ENCODE data around the gene CHRNG.

The CHRNG gene

GRCh38 chr2:232522623-232523401 is 16.7 kb upstream of the CHRNG start:
- no peak for TF ChIP-seq CTCF (IDR thresholded peaks at IDR 0.05)
- Histone ChIP-seq H3K27ac (no peak overlapping the region), H3K4me3 (peak overlapping the region; percentile 65)
- DNase-seq (ENCODE audit: low spot score), result no peak

- no peak for DNase-seq (ENCODE audit: low spot score)
- H3K27ac ChIP-seq, result no peak overlapping the region
- H3K4me3 ChIP-seq, result peak overlapping the region; percentile 46
- no peak for TF ChIP-seq CTCF (IDR thresholded peaks at IDR 0.05)
These were observed 16.1 kb upstream of the CHRNG start for GRCh38 chr2:232523402-232523681.

- H3K27ac ChIP-seq, result no peak overlapping the region
- no peak for TF ChIP-seq CTCF (IDR thresholded peaks at IDR 0.05)
- DNase-seq (ENCODE audit: low spot score), result no peak
- H3K4me3 ChIP-seq, result peak overlapping the region; percentile 46
These were observed 15.6 kb upstream of the CHRNG start for GRCh38 chr2:232523682-232524597.

- no peak for TF ChIP-seq CTCF (IDR thresholded peaks at IDR 0.05)
- Histone ChIP-seq H3K27ac (no peak overlapping the region), H3K4me3 (no peak overlapping the region)
- DNase-seq (ENCODE audit: low spot score), result no peak
These were observed 14.7 kb upstream of the CHRNG start for GRCh38 chr2:232524771-232525170.

- H3K4me3 ChIP-seq, result no peak overlapping the region
- no peak for DNase-seq (ENCODE audit: low spot score)
- no peak overlapping the region for H3K27ac ChIP-seq
- TF ChIP-seq CTCF (IDR thresholded peaks at IDR 0.05), result no peak
These were observed 14.3 kb upstream of the CHRNG start for GRCh38 chr2:232525199-232525598.

GRCh38 chr2:232525791-232526371 is 13.6 kb upstream of the CHRNG start, which contains the start of gene CHRND:
TSS of gene CHRND (plus strand) at chr2:232526160. CDS start at chr2:232526216, 56 bp downstream.
- no peak within 1 kb of the TSS for H3K27ac ChIP-seq
- no peak for TF ChIP-seq CTCF (IDR thresholded peaks at IDR 0.05)
- DNase-seq (ENCODE audit: low spot score), result no peak
- H3K4me3 ChIP-seq, result no peak within 1 kb of the TSS
